GM12801 (cell line): ENCODE results near the gene FITM2.

ENCODE experiments used
- CTCF ChIP-seq: IDR thresholded peaks from one replicate; pipeline ENCODE4 v1.5.1; 2011; ENCODE audit warnings: control low read depth; ENCODE audit not compliant: insufficient read length; ENCODE audit errors: extremely low read depth

The FITM2 gene

GRCh38 chr20:44287272-44288097, 23.5 kb downstream of the FITM2 start:
- TF ChIP-seq CTCF, result no peak

GRCh38 chr20:44284032-44284431, 27.0 kb downstream of the FITM2 start:
- TF ChIP-seq CTCF, result no peak

GRCh38 chr20:44282192-44282591, 28.8 kb downstream of the FITM2 start:
- no peak for TF ChIP-seq CTCF

- no peak for TF ChIP-seq CTCF
These were observed 30.6 kb downstream of the FITM2 start for GRCh38 chr20:44280387-44280786.

- no peak for TF ChIP-seq CTCF
These were observed 31.8 kb downstream of the FITM2 start for GRCh38 chr20:44279228-44279627.

GRCh38 chr20:44274303-44275017, 36.5 kb downstream of the FITM2 start:
- no peak for TF ChIP-seq CTCF

GRCh38 chr20:44273231-44274215, 37.5 kb downstream of the FITM2 start:
- TF ChIP-seq CTCF, result no peak
